ENCODE data around the gene GNG7. TPM values are rescaled to one million over a fixed set of nuclear protein-coding genes. Genes with fewer than 3 reads are reported as not detected.

Gene GNG7
- total RNA-seq, 1 donor = 0.72 TPM

GRCh38 chr19:2503521-2504109, 198.9 kb downstream of the GNG7 start:
- Histone ChIP-seq H3K4me2 (ENCODE audit: insufficient read depth, low read length) (peak overlapping the region; percentile 1), H3K4me1 (ENCODE audit: insufficient read depth, low read length) (peaks cover 16% of the 10 kb centered on the region), H4K20me1 (ENCODE audit: insufficient read depth, low read length) (no peaks in the 10 kb centered on the region), H3K9me3 (ENCODE audit: low read depth, low read length) (no peaks in the 10 kb centered on the region), H3K27ac (ENCODE audit: low read depth, low read length) (peak overlapping the region; percentile 64), H3K36me3 (ENCODE audit: insufficient read depth, low read length) (no peaks in the 10 kb centered on the region), H3K79me2 (ENCODE audit: insufficient read depth, low read length) (no peaks in the 10 kb centered on the region), H3K4me3 (ENCODE audit: insufficient read depth, low read length) (no peak overlapping the region), H2AFZ (ENCODE audit: low read length) (peak overlapping the region; percentile 17), H3K27me3 (ENCODE audit: insufficient read depth, low read length) (no peaks in the 10 kb centered on the region)
- DNase-seq (ENCODE audit: insufficient read length, low spot score, missing footprints) = peak; percentile 94
- TF ChIP-seq, protein P1, sequence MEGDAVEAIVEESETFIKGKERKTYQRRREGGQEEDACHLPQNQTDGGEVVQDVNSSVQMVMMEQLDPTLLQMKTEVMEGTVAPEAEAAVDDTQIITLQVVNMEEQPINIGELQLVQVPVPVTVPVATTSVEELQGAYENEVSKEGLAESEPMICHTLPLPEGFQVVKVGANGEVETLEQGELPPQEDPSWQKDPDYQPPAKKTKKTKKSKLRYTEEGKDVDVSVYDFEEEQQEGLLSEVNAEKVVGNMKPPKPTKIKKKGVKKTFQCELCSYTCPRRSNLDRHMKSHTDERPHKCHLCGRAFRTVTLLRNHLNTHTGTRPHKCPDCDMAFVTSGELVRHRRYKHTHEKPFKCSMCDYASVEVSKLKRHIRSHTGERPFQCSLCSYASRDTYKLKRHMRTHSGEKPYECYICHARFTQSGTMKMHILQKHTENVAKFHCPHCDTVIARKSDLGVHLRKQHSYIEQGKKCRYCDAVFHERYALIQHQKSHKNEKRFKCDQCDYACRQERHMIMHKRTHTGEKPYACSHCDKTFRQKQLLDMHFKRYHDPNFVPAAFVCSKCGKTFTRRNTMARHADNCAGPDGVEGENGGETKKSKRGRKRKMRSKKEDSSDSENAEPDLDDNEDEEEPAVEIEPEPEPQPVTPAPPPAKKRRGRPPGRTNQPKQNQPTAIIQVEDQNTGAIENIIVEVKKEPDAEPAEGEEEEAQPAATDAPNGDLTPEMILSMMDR (IDR thresholded peaks at IDR 0.05; ENCODE audit: extremely low read depth, low read depth, low read length) = no peak

DNA sequence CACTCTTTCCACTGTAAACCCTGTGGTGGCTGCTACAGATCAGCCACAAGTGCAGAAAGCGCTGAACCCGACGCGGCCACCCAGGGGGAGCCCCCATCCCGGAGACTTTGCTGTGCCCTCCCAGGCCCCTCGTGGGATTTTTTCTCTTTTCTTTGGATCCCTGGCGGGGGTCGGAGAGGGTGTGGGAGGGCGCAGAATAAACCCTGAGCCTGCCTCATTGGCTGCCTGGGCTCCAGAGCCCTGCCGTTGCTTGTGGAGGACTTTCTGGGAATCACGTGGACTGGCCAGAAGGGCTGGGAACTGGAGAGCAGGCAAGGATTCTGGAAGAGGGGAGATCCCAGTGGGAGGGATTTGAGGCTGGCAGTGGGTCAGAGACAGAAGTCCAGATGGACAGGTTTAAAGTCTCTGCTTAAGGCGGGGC, 201.6 kb downstream of the GNG7 start:
- H2AFZ ChIP-seq (ENCODE audit: low read length) = peak overlapping the region; percentile 62
- H3K79me2 ChIP-seq (ENCODE audit: insufficient read depth, low read length) = no peaks in the 10 kb centered on the region
- peaks cover 12% of the 10 kb centered on the region for H3K4me1 ChIP-seq (ENCODE audit: insufficient read depth, low read length)
- TF ChIP-seq, protein P1 (IDR thresholded peaks at IDR 0.05; ENCODE audit: extremely low read depth, low read depth, low read length) = no peak
- no peaks in the 10 kb centered on the region for H3K27me3 ChIP-seq (ENCODE audit: insufficient read depth, low read length)
- H3K9me3 ChIP-seq (ENCODE audit: low read depth, low read length) = no peaks in the 10 kb centered on the region
- no peaks in the 10 kb centered on the region for H4K20me1 ChIP-seq (ENCODE audit: insufficient read depth, low read length)
- no peak overlapping the region for H3K4me3 ChIP-seq (ENCODE audit: insufficient read depth, low read length)
- H3K27ac ChIP-seq (ENCODE audit: low read depth, low read length) = no peak overlapping the region
- H3K4me2 ChIP-seq (ENCODE audit: insufficient read depth, low read length) = no peak overlapping the region
- DNase-seq (ENCODE audit: insufficient read length, low spot score, missing footprints) = peak; percentile 63
- no peaks in the 10 kb centered on the region for H3K36me3 ChIP-seq (ENCODE audit: insufficient read depth, low read length)

DNA sequence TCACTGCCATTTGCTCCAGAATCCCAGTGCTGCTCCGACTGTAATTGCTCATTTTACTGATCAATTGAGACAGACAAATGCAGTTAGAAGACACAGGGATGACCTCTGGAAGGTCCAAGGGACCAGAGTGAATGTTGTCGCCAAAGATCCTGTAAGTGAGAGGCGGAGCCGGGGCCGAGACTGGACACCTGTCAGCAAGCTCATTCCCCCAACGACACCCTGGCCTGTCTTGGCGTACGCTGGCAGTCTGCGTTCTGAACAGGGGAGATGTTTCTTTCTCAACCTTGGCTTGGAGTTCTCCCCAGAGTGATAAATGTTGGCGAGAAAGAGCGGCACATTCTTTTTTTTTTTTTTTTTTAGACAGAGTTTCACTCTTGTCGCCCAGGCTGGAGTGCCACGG, 202.3 kb downstream of the GNG7 start:
- TF ChIP-seq, protein P1 (IDR thresholded peaks at IDR 0.05; ENCODE audit: extremely low read depth, low read depth, low read length) = no peak
- no peak for DNase-seq (ENCODE audit: insufficient read length, low spot score, missing footprints)
- Histone ChIP-seq H2AFZ (ENCODE audit: low read length) (no peak overlapping the region), H3K4me1 (ENCODE audit: insufficient read depth, low read length) (peaks cover 19% of the 10 kb centered on the region), H4K20me1 (ENCODE audit: insufficient read depth, low read length) (no peaks in the 10 kb centered on the region), H3K27ac (ENCODE audit: low read depth, low read length) (no peak overlapping the region), H3K36me3 (ENCODE audit: insufficient read depth, low read length) (no peaks in the 10 kb centered on the region), H3K79me2 (ENCODE audit: insufficient read depth, low read length) (no peaks in the 10 kb centered on the region), H3K4me3 (ENCODE audit: insufficient read depth, low read length) (no peak overlapping the region), H3K27me3 (ENCODE audit: insufficient read depth, low read length) (no peaks in the 10 kb centered on the region), H3K9me3 (ENCODE audit: low read depth, low read length) (no peaks in the 10 kb centered on the region), H3K4me2 (ENCODE audit: insufficient read depth, low read length) (no peak overlapping the region)

DNA sequence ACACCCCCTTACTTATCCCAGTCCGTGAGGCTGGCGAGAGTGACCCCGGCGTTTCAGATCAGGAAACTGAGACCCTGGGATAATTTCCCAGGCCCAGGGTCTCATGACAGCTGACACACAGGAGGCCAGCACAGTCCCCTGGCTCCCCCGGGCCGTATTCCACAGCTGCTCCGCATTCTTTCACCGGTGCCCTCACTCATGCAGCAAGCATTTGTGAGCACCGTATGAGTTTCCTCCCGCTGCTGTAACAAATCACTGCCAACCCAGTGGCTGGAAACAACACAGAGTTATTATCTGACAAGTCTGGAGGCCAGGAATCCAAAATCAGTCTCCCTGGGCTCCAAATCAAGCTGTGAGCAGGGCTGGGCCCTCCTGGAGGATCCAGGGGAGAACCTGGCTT, 205.3 kb downstream of the GNG7 start:
- peak; percentile 70 for DNase-seq (ENCODE audit: insufficient read length, low spot score, missing footprints)
- H3K4me2 ChIP-seq (ENCODE audit: insufficient read depth, low read length) = no peak overlapping the region
- TF ChIP-seq, protein P1 (IDR thresholded peaks at IDR 0.05; ENCODE audit: extremely low read depth, low read depth, low read length) = no peak
- no peak overlapping the region for H3K4me3 ChIP-seq (ENCODE audit: insufficient read depth, low read length)
- H3K79me2 ChIP-seq (ENCODE audit: insufficient read depth, low read length) = no peaks in the 10 kb centered on the region
- peaks cover 21% of the 10 kb centered on the region for H3K4me1 ChIP-seq (ENCODE audit: insufficient read depth, low read length)
- H3K27me3 ChIP-seq (ENCODE audit: insufficient read depth, low read length) = no peaks in the 10 kb centered on the region
- H3K27ac ChIP-seq (ENCODE audit: low read depth, low read length) = no peak overlapping the region
- H3K36me3 ChIP-seq (ENCODE audit: insufficient read depth, low read length) = no peaks in the 10 kb centered on the region
- H3K9me3 ChIP-seq (ENCODE audit: low read depth, low read length) = no peaks in the 10 kb centered on the region
- no peaks in the 10 kb centered on the region for H4K20me1 ChIP-seq (ENCODE audit: insufficient read depth, low read length)
- H2AFZ ChIP-seq (ENCODE audit: low read length) = no peak overlapping the region

All from osteoblast (primary cell).